ENCODE data around the gene ZNF502. TPM values are rescaled to one million over a fixed set of nuclear protein-coding genes. Genes with fewer than 3 reads are reported as not detected.

ZNF502 gene
- total RNA-seq, 1 experiment from 2014 or later, result 3.6 TPM

DNA sequence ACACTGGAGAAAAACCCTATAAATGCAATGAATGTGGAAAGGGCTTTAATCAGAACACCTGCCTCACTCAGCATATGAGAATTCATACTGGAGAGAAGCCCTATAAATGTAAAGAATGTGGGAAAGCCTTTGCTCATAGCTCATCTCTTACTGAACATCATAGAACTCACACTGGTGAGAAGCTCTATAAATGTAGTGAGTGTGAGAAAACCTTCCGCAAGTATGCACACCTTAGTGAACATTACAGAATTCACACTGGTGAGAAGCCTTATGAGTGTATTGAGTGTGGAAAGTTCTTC is 9.6 kb downstream of the ZNF502 start:
- Mint-ChIP-seq H3K27ac (no peak overlapping the region), H3K4me3 (no peak overlapping the region), H3K4me1 (no peaks in the 10 kb centered on the region), H3K9me3 (peaks cover 89% of the 10 kb centered on the region), H3K27me3 (ENCODE audit: low read depth) (peaks cover 23% of the 10 kb centered on the region), H3K36me3 (peaks cover 76% of the 10 kb centered on the region)
- ATAC-seq (no peak), DNase-seq (ENCODE audit: low spot score) (no peak)
- no peak for TF ChIP-seq IRF2 (CRISPR knock-in tag; IDR thresholded peaks at IDR 0.05; ENCODE audit: borderline replicate concordance, low read depth)
- TF ChIP-seq ZNF121 (CRISPR knock-in tag; IDR thresholded peaks at IDR 0.05), result no peak
- no peak for TF ChIP-seq ESRRA (CRISPR knock-in tag; IDR thresholded peaks at IDR 0.05; ENCODE audit: borderline replicate concordance)
- no peak for TF ChIP-seq ARID4B (CRISPR knock-in tag; IDR thresholded peaks at IDR 0.05; ENCODE audit: borderline replicate concordance)
- TF ChIP-seq, protein P1, sequence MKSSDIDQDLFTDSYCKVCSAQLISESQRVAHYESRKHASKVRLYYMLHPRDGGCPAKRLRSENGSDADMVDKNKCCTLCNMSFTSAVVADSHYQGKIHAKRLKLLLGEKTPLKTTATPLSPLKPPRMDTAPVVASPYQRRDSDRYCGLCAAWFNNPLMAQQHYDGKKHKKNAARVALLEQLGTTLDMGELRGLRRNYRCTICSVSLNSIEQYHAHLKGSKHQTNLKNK (CRISPR knock-in tag; IDR thresholded peaks at IDR 0.05), result no peak
- no peak for TF ChIP-seq NFYB (CRISPR knock-in tag; conservative IDR thresholded peaks at IDR 0.05; ENCODE audit: low read depth)
- no peak for TF ChIP-seq HMGA2 (CRISPR knock-in tag; IDR thresholded peaks at IDR 0.05)
- TF ChIP-seq OVOL2 (CRISPR knock-in tag; IDR thresholded peaks at IDR 0.05; ENCODE audit: borderline replicate concordance), result no peak
- CTCF ChIA-PET, result no interaction called here
- POLR2A ChIA-PET, result no interaction called here

GRCh38 chr3:44729384-44729910 is 17.0 kb downstream of the ZNF502 start, which contains the start of gene ZNF501:
Gene ZNF501, plus strand, starts transcription at chr3:44729635. Its CDS starts 4,787 bp downstream, at chr3:44734422.
- ATAC-seq (peak; percentile 99), DNase-seq (ENCODE audit: low spot score) (peak; percentile 95)
- CTCF ChIA-PET, result interaction anchor here (1.7 kb wide), 1 partner anchor 17 kb away, joined by 9 read pairs; the partner anchor contains the start of gene ZNF502
- POLR2A ChIA-PET, result interaction anchor here (0.6 to 1.5 kb wide), 6 partner anchors 17 to 246 kb away, joined by 3 to 10 read pairs (median 4); partner anchors contain the start of genes EXOSC7, KIAA1143, KIF15 and ZDHHC3
- Mint-ChIP-seq H3K27me3 (ENCODE audit: low read depth) (peaks cover 16% of the 10 kb centered on the region), H3K36me3 (peaks cover 61% of the 10 kb centered on the region), H3K4me3 (peak within 1 kb of the TSS; percentile 97), H3K9me3 (peaks cover 70% of the 10 kb centered on the region), H3K4me1 (peaks cover 5% of the 10 kb centered on the region), H3K27ac (peak within 1 kb of the TSS; percentile 97)
- TF ChIP-seq TCF7 (CRISPR knock-in tag; IDR thresholded peaks at IDR 0.05; ENCODE audit: low read depth), result peak; percentile 63; the same call in 1 of the 2 replicates
- TF ChIP-seq CTCF (IDR thresholded peaks at IDR 0.05), result no peak
- no peak for TF ChIP-seq GTF2I (CRISPR knock-in tag; conservative IDR thresholded peaks at IDR 0.05)
- TF ChIP-seq, protein P1 (CRISPR knock-in tag; IDR thresholded peaks at IDR 0.05), result no peak
- TF ChIP-seq IRF1 (CRISPR knock-in tag; IDR thresholded peaks at IDR 0.05), result peak; percentile 74; the same call in 1 of the 2 replicates
- TF ChIP-seq TEAD4 (CRISPR knock-in tag; IDR thresholded peaks at IDR 0.05), result 0 out of 2 replicates have a peak, but pooled peaks have one; percentile 54
- no peak for TF ChIP-seq SOX15 (CRISPR knock-in tag; IDR thresholded peaks at IDR 0.05)
- TF ChIP-seq, protein P2, sequence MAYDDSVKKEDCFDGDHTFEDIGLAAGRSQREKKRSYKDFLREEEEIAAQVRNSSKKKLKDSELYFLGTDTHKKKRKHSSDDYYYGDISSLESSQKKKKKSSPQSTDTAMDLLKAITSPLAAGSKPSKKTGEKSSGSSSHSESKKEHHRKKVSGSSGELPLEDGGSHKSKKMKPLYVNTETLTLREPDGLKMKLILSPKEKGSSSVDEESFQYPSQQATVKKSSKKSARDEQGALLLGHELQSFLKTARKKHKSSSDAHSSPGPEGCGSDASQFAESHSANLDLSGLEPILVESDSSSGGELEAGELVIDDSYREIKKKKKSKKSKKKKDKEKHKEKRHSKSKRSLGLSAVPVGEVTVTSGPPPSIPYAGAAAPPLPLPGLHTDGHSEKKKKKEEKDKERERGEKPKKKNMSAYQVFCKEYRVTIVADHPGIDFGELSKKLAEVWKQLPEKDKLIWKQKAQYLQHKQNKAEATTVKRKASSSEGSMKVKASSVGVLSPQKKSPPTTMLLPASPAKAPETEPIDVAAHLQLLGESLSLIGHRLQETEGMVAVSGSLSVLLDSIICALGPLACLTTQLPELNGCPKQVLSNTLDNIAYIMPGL (CRISPR knock-in tag; IDR thresholded peaks at IDR 0.05), result 0 out of 2 replicates have a peak, but pooled peaks have one; percentile 38
- TF ChIP-seq FOXJ3 (CRISPR knock-in tag; IDR thresholded peaks at IDR 0.05; ENCODE audit: borderline replicate concordance), result no peak
- TF ChIP-seq, protein P3, sequence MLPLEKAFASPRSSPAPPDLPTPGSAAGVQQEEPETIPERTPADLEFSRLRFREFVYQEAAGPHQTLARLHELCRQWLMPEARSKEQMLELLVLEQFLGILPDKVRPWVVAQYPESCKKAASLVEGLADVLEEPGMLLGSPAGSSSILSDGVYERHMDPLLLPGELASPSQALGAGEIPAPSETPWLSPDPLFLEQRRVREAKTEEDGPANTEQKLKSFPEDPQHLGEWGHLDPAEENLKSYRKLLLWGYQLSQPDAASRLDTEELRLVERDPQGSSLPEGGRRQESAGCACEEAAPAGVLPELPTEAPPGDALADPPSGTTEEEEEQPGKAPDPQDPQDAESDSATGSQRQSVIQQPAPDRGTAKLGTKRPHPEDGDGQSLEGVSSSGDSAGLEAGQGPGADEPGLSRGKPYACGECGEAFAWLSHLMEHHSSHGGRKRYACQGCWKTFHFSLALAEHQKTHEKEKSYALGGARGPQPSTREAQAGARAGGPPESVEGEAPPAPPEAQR (CRISPR knock-in tag; IDR thresholded peaks at IDR 0.05), result no peak
- no peak for TF ChIP-seq AR (CRISPR knock-in tag; IDR thresholded peaks at IDR 0.05)
- 0 out of 2 replicates have a peak, but pooled peaks have one; percentile 29 for TF ChIP-seq PRRX2 (CRISPR knock-in tag; IDR thresholded peaks at IDR 0.05)
- peak; percentile 92 for TF ChIP-seq ETV6 (CRISPR knock-in tag; IDR thresholded peaks at IDR 0.05)
- TF ChIP-seq EMX1 (CRISPR knock-in tag; IDR thresholded peaks at IDR 0.05), result no peak
- peak; percentile 94 for TF ChIP-seq SP1 (CRISPR knock-in tag; conservative IDR thresholded peaks at IDR 0.05)

Data from WTC11 (cell line).